ENCODE results near the gene PIGV. TPM values are rescaled to one million over a fixed set of nuclear protein-coding genes. Genes with fewer than 3 reads are reported as not detected.
"Not testable (repeated sequence)": the region's sequence is repeated elsewhere in the genome, so short reads cannot be mapped to it uniquely, and the experiment has no call there.

PIGV gene
- total RNA-seq, 1 experiment from 2014 or later = 30.8 TPM

GRCh38 chr1:26810105-26810504 is 22.4 kb downstream of the PIGV start:
- POLR2A ChIA-PET (ENCODE audit: unreplicated experiment) = interaction anchor here (0.6 kb wide), 1 partner anchor 276 kb away, joined by 14 read pairs; no protein-coding TSS in a partner anchor
- not testable (repeated sequence) for H3K27ac ChIP-seq; H3K4me1 ChIP-seq (replicated peaks; ENCODE audit: insufficient read depth); H3K36me3 ChIP-seq (ENCODE audit: low read depth); H4K20me1 ChIP-seq (ENCODE audit: insufficient read depth); H3K79me2 ChIP-seq (ENCODE audit: low read depth); H3F3A ChIP-seq (ENCODE audit: insufficient read depth, low read depth); H3K9me3 ChIP-seq (ENCODE audit: insufficient read depth, low read depth); BruUV-seq (replicated peaks); H3K9me2 ChIP-seq (ENCODE audit: insufficient read depth); H3K4me2 ChIP-seq; H2AFZ ChIP-seq; H3K4me3 ChIP-seq; H3K27me3 ChIP-seq (ENCODE audit: insufficient read depth, low read depth)
- CTCF ChIA-PET = interaction anchor here (0.6 to 1.7 kb wide), 3 partner anchors 10 to 201 kb away, joined by 3 to 8 read pairs (median 4); no protein-coding TSS in a partner anchor
- intact Hi-C loops (cut with micrococcal nuclease; ENCODE audit: unreplicated experiment) = loop anchor here (2.0 to 5.0 kb wide), 2 partner anchors 37 to 69 kb away; no protein-coding TSS in a partner anchor
- peak; percentile 55 to 63 for DNase-seq
- TF ChIP-seq CTCF (conservative IDR thresholded peaks at IDR 0.05) = peak; percentile 70

GRCh38 chr1:26811057-26811456 is 23.3 kb downstream of the PIGV start:
- H3K9me2 ChIP-seq (ENCODE audit: insufficient read depth) = no peaks in the 10 kb centered on the region
- no peak overlapping the region for H3K4me3 ChIP-seq
- no peak overlapping the region for H3K4me2 ChIP-seq
- no peaks in the 10 kb centered on the region for H3K9me3 ChIP-seq (ENCODE audit: insufficient read depth, low read depth)
- no peaks in the 10 kb centered on the region for H3K36me3 ChIP-seq (ENCODE audit: low read depth)
- ChIA-PET POLR2A (ENCODE audit: unreplicated experiment) (interaction anchor here (0.6 to 0.7 kb wide), 2 partner anchors 50 to 77 kb away, joined by 8 to 13 read pairs; no protein-coding TSS in a partner anchor), CTCF (no interaction called here)
- H2AFZ ChIP-seq = no peak overlapping the region
- no peaks in the 10 kb centered on the region for H3K79me2 ChIP-seq (ENCODE audit: low read depth)
- no peak for DNase-seq
- no peaks in the 10 kb centered on the region; the same call in 1 of the 2 replicates for H3F3A ChIP-seq (ENCODE audit: insufficient read depth, low read depth)
- BruUV-seq (replicated peaks) = no TSS peak
- H3K4me1 ChIP-seq (replicated peaks; ENCODE audit: insufficient read depth) = 0 out of 2 replicates have a peak, but pooled peaks cover 4% of the 10 kb centered on the region
- H3K27ac ChIP-seq = no peak overlapping the region
- H4K20me1 ChIP-seq (ENCODE audit: insufficient read depth) = no peaks in the 10 kb centered on the region
- no peaks in the 10 kb centered on the region for H3K27me3 ChIP-seq (ENCODE audit: insufficient read depth, low read depth)
- TF ChIP-seq CTCF (conservative IDR thresholded peaks at IDR 0.05) = no peak
- TF ChIP-seq EZH2 (IDR thresholded peaks at IDR 0.05; ENCODE audit: low read depth) = no peak
- intact Hi-C loops (cut with micrococcal nuclease; ENCODE audit: unreplicated experiment) = loop anchor here (2.0 to 5.0 kb wide), 2 partner anchors 36 to 68 kb away; no protein-coding TSS in a partner anchor

- POLR2A ChIA-PET (ENCODE audit: unreplicated experiment) = interaction anchor here (0.6 to 0.7 kb wide), 2 partner anchors 49 to 76 kb away, joined by 8 to 13 read pairs; no protein-coding TSS in a partner anchor
- Histone ChIP-seq H3K9me2 (ENCODE audit: insufficient read depth) (no peaks in the 10 kb centered on the region), H3K79me2 (ENCODE audit: low read depth) (no peaks in the 10 kb centered on the region), H3K36me3 (ENCODE audit: low read depth) (no peaks in the 10 kb centered on the region), H3K27ac (no peak overlapping the region), H2AFZ (no peak overlapping the region), H4K20me1 (ENCODE audit: insufficient read depth) (no peaks in the 10 kb centered on the region), H3K27me3 (ENCODE audit: insufficient read depth, low read depth) (no peaks in the 10 kb centered on the region), H3K9me3 (ENCODE audit: insufficient read depth, low read depth) (no peaks in the 10 kb centered on the region), H3K4me1 (replicated peaks; ENCODE audit: insufficient read depth) (0 out of 2 replicates have a peak, but pooled peaks cover 4% of the 10 kb centered on the region), H3K4me3 (no peak overlapping the region), H3K4me2 (no peak overlapping the region), H3F3A (ENCODE audit: insufficient read depth, low read depth) (no peaks in the 10 kb centered on the region; the same call in 1 of the 2 replicates)
- DNase-seq = no peak
- CTCF ChIA-PET = interaction anchor here (0.6 kb wide), 1 partner anchor 46 kb away, joined by 3 read pairs; no protein-coding TSS in a partner anchor
- intact Hi-C loops (cut with micrococcal nuclease; ENCODE audit: unreplicated experiment) = loop anchor here (2.0 to 5.0 kb wide), 2 partner anchors 36 to 67 kb away; no protein-coding TSS in a partner anchor
- TF ChIP-seq EZH2 (IDR thresholded peaks at IDR 0.05; ENCODE audit: low read depth) (no peak), CTCF (conservative IDR thresholded peaks at IDR 0.05) (no peak)
- BruUV-seq (replicated peaks) = no TSS peak
Observed at GRCh38 chr1:26811708-26812107, 24.0 kb downstream of the PIGV start.

Data from PC-9 (cell line).